ENCODE results near the gene DMRT3. TPM values are rescaled to one million over a fixed set of nuclear protein-coding genes. Genes with fewer than 3 reads are reported as not detected.

Gene DMRT3
- total and polyA plus RNA-seq, 4 donors = not detected

Small RNA genes lying within 50 kb of the gene (small RNA-seq; reads per million reads assigned to genes)
- gene RNU6-1073P = not detected

Other genes with a start within 250 kb of the DMRT3 start
- not detected for gene DMRT1, start 135.0 kb upstream of the DMRT3 start, total RNA-seq
- not detected for gene DMRT1, start 135.0 kb upstream of the DMRT3 start, polyA plus RNA-seq
- not detected for gene DMRT2, start 73.7 kb downstream of the DMRT3 start, total RNA-seq
- under 1 TPM in 1 of 2 donors, not detected in 1; 0.03 TPM for gene DMRT2, start 73.7 kb downstream of the DMRT3 start, polyA plus RNA-seq